ENCODE results near the gene BMP7. TPM values are rescaled to one million over a fixed set of nuclear protein-coding genes. Genes with fewer than 3 reads are reported as not detected.

BMP7 gene
- total RNA-seq, 1 donor from 2014 or later: 23.0 TPM

DNA sequence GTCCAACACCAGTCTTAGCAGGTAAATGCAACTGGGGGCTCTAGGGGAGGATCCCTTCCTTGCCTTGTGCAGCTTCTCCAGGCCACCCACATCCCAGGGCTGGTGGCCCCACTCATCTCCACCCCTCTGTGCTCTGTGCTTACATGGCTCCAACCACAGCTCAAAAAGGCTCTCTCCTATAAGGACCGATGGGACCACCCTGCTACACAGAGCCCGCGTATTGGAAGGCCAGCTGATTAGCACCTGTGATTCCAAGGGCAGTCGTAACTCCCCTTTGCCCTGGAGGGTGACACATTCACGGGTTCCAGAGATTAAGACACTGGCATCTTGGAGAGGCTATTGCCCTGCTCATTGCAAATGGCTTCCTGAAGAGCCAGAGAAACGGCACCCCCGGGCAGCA lies 84.8 kb downstream of the BMP7 start:
- H3K36me3 Mint-ChIP-seq: peaks cover 2% of the 10 kb centered on the region
- peaks cover 6% of the 10 kb centered on the region for H3K9me3 Mint-ChIP-seq
- peaks cover 16% of the 10 kb centered on the region for H3K4me1 Mint-ChIP-seq
- H3K4me3 Mint-ChIP-seq: no peak overlapping the region
- no peak for DNase-seq (ENCODE audit: low spot score in 2 of 2, unreplicated experiment in 2 of 2)
- no peaks in the 10 kb centered on the region for H3K27me3 Mint-ChIP-seq (ENCODE audit: low read depth)
- no peak overlapping the region for H3K27ac Mint-ChIP-seq
- TF ChIP-seq, protein P1, sequence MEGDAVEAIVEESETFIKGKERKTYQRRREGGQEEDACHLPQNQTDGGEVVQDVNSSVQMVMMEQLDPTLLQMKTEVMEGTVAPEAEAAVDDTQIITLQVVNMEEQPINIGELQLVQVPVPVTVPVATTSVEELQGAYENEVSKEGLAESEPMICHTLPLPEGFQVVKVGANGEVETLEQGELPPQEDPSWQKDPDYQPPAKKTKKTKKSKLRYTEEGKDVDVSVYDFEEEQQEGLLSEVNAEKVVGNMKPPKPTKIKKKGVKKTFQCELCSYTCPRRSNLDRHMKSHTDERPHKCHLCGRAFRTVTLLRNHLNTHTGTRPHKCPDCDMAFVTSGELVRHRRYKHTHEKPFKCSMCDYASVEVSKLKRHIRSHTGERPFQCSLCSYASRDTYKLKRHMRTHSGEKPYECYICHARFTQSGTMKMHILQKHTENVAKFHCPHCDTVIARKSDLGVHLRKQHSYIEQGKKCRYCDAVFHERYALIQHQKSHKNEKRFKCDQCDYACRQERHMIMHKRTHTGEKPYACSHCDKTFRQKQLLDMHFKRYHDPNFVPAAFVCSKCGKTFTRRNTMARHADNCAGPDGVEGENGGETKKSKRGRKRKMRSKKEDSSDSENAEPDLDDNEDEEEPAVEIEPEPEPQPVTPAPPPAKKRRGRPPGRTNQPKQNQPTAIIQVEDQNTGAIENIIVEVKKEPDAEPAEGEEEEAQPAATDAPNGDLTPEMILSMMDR (IDR thresholded peaks at IDR 0.05; ENCODE audit: unreplicated experiment): no peak

- peaks cover 2% of the 10 kb centered on the region for H3K36me3 Mint-ChIP-seq
- H3K4me3 Mint-ChIP-seq: no peak overlapping the region
- no peak overlapping the region for H3K27ac Mint-ChIP-seq
- H3K9me3 Mint-ChIP-seq: peaks cover 6% of the 10 kb centered on the region
- no peaks in the 10 kb centered on the region for H3K27me3 Mint-ChIP-seq (ENCODE audit: low read depth)
- peaks cover 10% of the 10 kb centered on the region for H3K4me1 Mint-ChIP-seq
- TF ChIP-seq, protein P1 (IDR thresholded peaks at IDR 0.05; ENCODE audit: unreplicated experiment): no peak
- no peak for DNase-seq (ENCODE audit: low spot score in 2 of 2, unreplicated experiment in 2 of 2)
Measured at GRCh38 chr20:57180954-57181353, 85.5 kb downstream of the BMP7 start.

- TF ChIP-seq, protein P1 (IDR thresholded peaks at IDR 0.05; ENCODE audit: unreplicated experiment): no peak
Measured at GRCh38 chr20:57180387-57180786, 86.1 kb downstream of the BMP7 start.

GRCh38 chr20:57179265-57179664 lies 87.2 kb downstream of the BMP7 start:
- DNase-seq (ENCODE audit: low spot score in 2 of 2, unreplicated experiment in 2 of 2): no peak
- Mint-ChIP-seq H3K4me3 (no peak overlapping the region), H3K27me3 (ENCODE audit: low read depth) (no peaks in the 10 kb centered on the region), H3K36me3 (peaks cover 2% of the 10 kb centered on the region), H3K4me1 (peaks cover 9% of the 10 kb centered on the region), H3K27ac (no peak overlapping the region), H3K9me3 (no peaks in the 10 kb centered on the region)
- TF ChIP-seq, protein P1 (IDR thresholded peaks at IDR 0.05; ENCODE audit: unreplicated experiment): no peak

More at GRCh38 chr20:57180387-57180786, 86.1 kb downstream of the BMP7 start:
- DNase-seq (ENCODE audit: low spot score in 2 of 2, unreplicated experiment in 2 of 2): no peak
- Mint-ChIP-seq H3K27ac (no peak overlapping the region), H3K4me3 (no peak overlapping the region), H3K27me3 (ENCODE audit: low read depth) (no peaks in the 10 kb centered on the region), H3K36me3 (peaks cover 2% of the 10 kb centered on the region), H3K4me1 (peaks cover 9% of the 10 kb centered on the region), H3K9me3 (peaks cover 5% of the 10 kb centered on the region)

- peaks cover 9% of the 10 kb centered on the region for H3K4me1 Mint-ChIP-seq
Measured at GRCh38 chr20:57178582-57179111, 87.8 kb downstream of the BMP7 start.

More at GRCh38 chr20:57178582-57179111, 87.8 kb downstream of the BMP7 start:
- peak overlapping the region; percentile 9 for H3K27ac Mint-ChIP-seq
- H3K9me3 Mint-ChIP-seq: no peaks in the 10 kb centered on the region
- TF ChIP-seq, protein P1 (IDR thresholded peaks at IDR 0.05; ENCODE audit: unreplicated experiment): no peak
- H3K36me3 Mint-ChIP-seq: peaks cover 2% of the 10 kb centered on the region
- DNase-seq (ENCODE audit: low spot score in 2 of 2, unreplicated experiment in 2 of 2): no peak
- no peak overlapping the region for H3K4me3 Mint-ChIP-seq
- H3K27me3 Mint-ChIP-seq (ENCODE audit: low read depth): no peaks in the 10 kb centered on the region
